HepG2 (cell line): ENCODE data around the gene RHOV. TPM values are rescaled to one million over a fixed set of nuclear protein-coding genes. Genes with fewer than 3 reads are reported as not detected.

Source experiments
- DNMT1 ChIP-seq: sonication (generic); formaldehyde crosslinking; IDR thresholded peaks from 2 replicates; pipeline ENCODE4 v1.5.1; 2020; ENCODE audit warnings: mild to moderate bottlenecking, missing genetic modification reagents
- ELK4 ChIP-seq: sonication (generic); formaldehyde crosslinking; IDR thresholded peaks from 2 replicates; pipeline ENCODE4 v1.9.0; 2021; ENCODE audit warnings: missing genetic modification reagents, borderline replicate concordance
- ETV6 ChIP-seq: sonication (generic); formaldehyde crosslinking; conservative IDR thresholded peaks from 2 replicates; pipeline ENCODE4 v1.4.0; 2020; ENCODE audit warnings: missing genetic modification reagents
- GATAD2A ChIP-seq: IDR thresholded peaks from 2 replicates; pipeline ENCODE4 v1.6.1; 2016
- HOXA7 ChIP-seq: sonication (generic); formaldehyde crosslinking; IDR thresholded peaks from 2 replicates; pipeline ENCODE4 v1.8.1; 2022; ENCODE audit warnings: mild to moderate bottlenecking, missing genetic modification reagents, moderate library complexity
- JARID2 ChIP-seq: sonication (generic); formaldehyde crosslinking; IDR thresholded peaks from 2 replicates; pipeline ENCODE4 v1.8.1; 2023; ENCODE audit warnings: missing genetic modification reagents, inconsistent platforms; ENCODE audit not compliant: insufficient replicate concordance
- MLXIP ChIP-seq: sonication (generic); formaldehyde crosslinking; IDR thresholded peaks from 2 replicates; pipeline ENCODE4 v1.9.0; 2021; ENCODE audit warnings: missing genetic modification reagents, borderline replicate concordance
- SKI ChIP-seq: fragments of 450-650 bp; IDR thresholded peaks from one replicate; pipeline ENCODE4 v1.6.1; 2018; ENCODE audit warnings: mild to moderate bottlenecking; ENCODE audit not compliant: partially characterized antibody
- SRSF4 ChIP-seq: fragments of 200-400 bp; formaldehyde crosslinking; IDR thresholded peaks from one replicate; pipeline ENCODE4 v1.6.1; 2018; ENCODE audit warnings: mild to moderate bottlenecking, low read depth, low read length, moderate library complexity; ENCODE audit not compliant: poor library complexity, severe bottlenecking
- STAT5B ChIP-seq: sonication (generic); formaldehyde crosslinking; IDR thresholded peaks from 2 replicates; pipeline ENCODE4 v1.4.0; 2020; ENCODE audit warnings: missing genetic modification reagents
- TCF7 ChIP-seq: sonication (generic); IDR thresholded peaks from 2 replicates; pipeline ENCODE4 v1.6.1; 2016; ENCODE audit warnings: antibody characterized with exemption, low read depth
- ZBTB25 ChIP-seq: IDR thresholded peaks from 2 replicates; pipeline ENCODE4 v1.6.1; 2018; ENCODE audit warnings: missing genetic modification reagents
- ZBTB39 ChIP-seq: sonication (generic); formaldehyde crosslinking; IDR thresholded peaks from 2 replicates; pipeline ENCODE4 v1.5.0; 2020; ENCODE audit warnings: missing genetic modification reagents
- ZNF180 ChIP-seq: sonication (generic); formaldehyde crosslinking; IDR thresholded peaks from 2 replicates; pipeline ENCODE4 v1.4.0; 2020; ENCODE audit warnings: low read depth, missing genetic modification reagents, borderline replicate concordance
- ZNF205 ChIP-seq: IDR thresholded peaks from 2 replicates; pipeline ENCODE4 v1.6.1; 2018; ENCODE audit warnings: missing biosample characterization, missing genetic modification reagents
- ZNF234 ChIP-seq: sonication (generic); formaldehyde crosslinking; conservative IDR thresholded peaks from 2 replicates; pipeline ENCODE4 v1.5.1; 2020; ENCODE audit warnings: mild to moderate bottlenecking, missing genetic modification reagents
- ZNF510 ChIP-seq: sonication (generic); formaldehyde crosslinking; IDR thresholded peaks from 2 replicates; pipeline ENCODE4 v1.4.0; 2020; ENCODE audit warnings: low read depth, mild to moderate bottlenecking, missing genetic modification reagents
- ZNF558 ChIP-seq: sonication (generic); formaldehyde crosslinking; IDR thresholded peaks from 2 replicates; pipeline ENCODE4 v1.9.0; 2022; ENCODE audit warnings: mild to moderate bottlenecking, missing genetic modification reagents, borderline replicate concordance
- ZNF775 ChIP-seq: sonication (generic); formaldehyde crosslinking; IDR thresholded peaks from 2 replicates; pipeline ENCODE4 v1.4.0; 2020; ENCODE audit warnings: missing genetic modification reagents, mild to moderate bottlenecking, moderate library complexity, borderline replicate concordance
- ZNF800 ChIP-seq: sonication (generic); formaldehyde crosslinking; IDR thresholded peaks from 2 replicates; pipeline ENCODE4 v1.4.0; 2020; ENCODE audit warnings: missing genetic modification reagents
- ZNF850 ChIP-seq: sonication (generic); formaldehyde crosslinking; conservative IDR thresholded peaks from 2 replicates; pipeline ENCODE4 v1.9.0; 2021; ENCODE audit warnings: mild to moderate bottlenecking, missing genetic modification reagents
- polyA plus RNA-seq, 8 experiments: library from polyadenylated mRNA; depleted of rRNA in 3 of 8; stranded (reverse) in 7 of 8; unstranded in 1 of 8; fragments of >200 nt; fragmentation: Illumina TruSeq in 4 of 8; extraction: Trizol in 4 of 8; gene quantifications; 2 replicates each; pipeline versions ENCODE4 v1.2.1 to v1.2.3, GENCODE V29; 2011 to 2016; ENCODE audit warnings: low read depth in 4 of 8, missing spikeins in 1 of 8, mixed read lengths in 1 of 8; ENCODE audit not compliant: insufficient read depth in 1 of 8
- total RNA-seq, 5 experiments: library from RNA; depleted of rRNA; stranded (reverse); fragments of >200 nt; fragmentation: Illumina TruSeq; extraction: Trizol; gene quantifications; 2 replicates each; pipeline ENCODE4 v1.2.3, GENCODE V29; 2016; ENCODE audit warnings: low read depth in 1 of 5

Gene RHOV
- total and polyA plus RNA-seq, 2 of the 13 experiments (the other 11 are each of a cell fraction or from before 2014, with no cell fraction given), result 0.17 to 0.18 TPM

GRCh38 chr15:40857601-40858341 is 16.3 kb downstream of the RHOV start (continued):
- TF ChIP-seq GATAD2A, result peak; percentile 46; the same call in 1 of the 2 replicates
- TF ChIP-seq ZNF510 (CRISPR knock-in tag), result no peak
- TF ChIP-seq ZNF850, result no peak
- no peak for TF ChIP-seq ZNF180 (CRISPR knock-in tag)
- no peak for TF ChIP-seq SKI
- TF ChIP-seq MLXIP, result no peak
- no peak for TF ChIP-seq TCF7
- no peak for TF ChIP-seq ELK4
- no peak for TF ChIP-seq STAT5B
- no peak for TF ChIP-seq ZNF234 (CRISPR knock-in tag)
- no peak for TF ChIP-seq ZBTB25 (CRISPR knock-in tag)
- TF ChIP-seq ETV6 (CRISPR knock-in tag), result no peak
- TF ChIP-seq ZNF205 (CRISPR knock-in tag), result no peak
- no peak for TF ChIP-seq ZNF775 (CRISPR knock-in tag)
- no peak for TF ChIP-seq SRSF4
- no peak for TF ChIP-seq ZNF800 (CRISPR knock-in tag)
- TF ChIP-seq ZBTB39, result no peak
- no peak for TF ChIP-seq HOXA7
- TF ChIP-seq JARID2 (CRISPR knock-in tag), result no peak
- TF ChIP-seq DNMT1, result no peak
- TF ChIP-seq ZNF558 (CRISPR knock-in tag), result no peak
